GM19467 (cell line): ENCODE measurements around the gene SMYD3.
"Not testable (repeated sequence)": the region's sequence is repeated elsewhere in the genome, so short reads cannot be mapped to it uniquely, and the experiment has no call there.

Experiments used
- ATAC-seq: cut with Tn5 transposase; IDR thresholded peaks from one replicate; pipeline ENCODE4 v1.9.1; 2021; ENCODE audit warnings: mild to moderate bottlenecking, moderate library complexity; ENCODE audit not compliant: unreplicated experiment

Gene SMYD3

DNA sequence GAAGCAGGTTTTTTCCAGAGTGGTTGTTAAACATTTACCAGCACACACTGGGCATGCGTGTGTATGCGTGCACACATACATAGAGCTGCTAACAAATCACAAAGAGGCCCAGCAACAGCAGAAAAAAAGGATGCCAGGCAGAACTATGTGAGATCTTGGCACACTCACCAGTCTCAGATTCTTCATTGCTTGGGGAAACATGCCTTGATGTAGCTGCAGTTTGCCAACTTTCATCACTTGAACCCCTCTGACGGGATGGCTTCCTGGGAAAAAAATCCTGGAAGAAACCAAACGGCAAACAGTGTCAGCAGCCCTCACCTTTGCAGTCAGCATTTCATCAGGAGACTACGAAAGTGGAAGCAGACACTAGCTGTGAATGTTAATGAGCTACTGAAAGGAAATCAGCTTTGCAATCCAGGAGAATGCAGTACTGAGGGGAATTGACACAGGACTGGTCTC, 743.2 kb downstream of the SMYD3 start:
- no peak for ATAC-seq

DNA sequence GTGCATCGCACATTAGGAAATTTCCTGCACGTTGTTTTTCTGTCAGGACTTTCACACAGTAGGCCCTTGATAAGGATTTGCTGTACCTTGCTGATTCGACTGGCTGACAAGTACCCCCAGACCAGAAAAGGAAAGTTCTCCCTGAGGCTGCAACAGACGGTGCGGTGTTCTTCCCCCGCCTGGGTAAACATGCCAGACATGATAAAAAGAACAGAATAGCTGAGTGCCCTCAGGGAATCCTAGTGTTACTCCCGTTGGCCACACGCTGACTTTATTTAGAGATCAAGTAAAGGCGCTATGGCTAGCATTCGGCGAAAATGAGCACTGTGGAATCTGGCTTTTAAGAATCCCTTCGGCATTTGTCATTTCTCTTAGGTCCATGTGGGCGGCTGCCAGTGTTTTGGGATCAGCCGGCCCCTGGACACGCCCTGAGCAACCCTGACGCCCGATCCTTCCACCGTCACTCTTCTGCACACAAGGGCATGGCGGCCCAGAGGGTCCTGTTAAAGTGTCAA, 744.6 kb downstream of the SMYD3 start:
- ATAC-seq, result no peak

DNA sequence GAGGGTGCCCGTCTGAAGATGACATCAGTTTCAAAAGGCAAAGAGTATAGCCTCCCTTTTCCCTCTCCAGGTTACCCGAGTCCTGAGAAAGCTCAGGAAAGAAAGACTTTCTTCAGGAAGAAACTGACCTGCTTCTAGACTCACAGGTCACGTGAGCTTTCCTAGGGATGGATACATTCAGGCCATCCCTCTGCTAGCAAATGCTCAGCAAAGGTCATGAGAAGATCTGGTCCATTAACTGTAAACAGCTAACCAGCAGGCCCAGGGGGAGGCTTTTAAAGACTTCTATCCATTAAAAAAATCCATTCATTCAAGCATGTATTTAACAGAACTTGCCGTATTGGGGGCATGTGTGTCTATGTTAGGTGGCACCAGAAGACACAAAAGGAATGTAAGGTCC, 746.8 kb downstream of the SMYD3 start:
- ATAC-seq, result no peak

DNA sequence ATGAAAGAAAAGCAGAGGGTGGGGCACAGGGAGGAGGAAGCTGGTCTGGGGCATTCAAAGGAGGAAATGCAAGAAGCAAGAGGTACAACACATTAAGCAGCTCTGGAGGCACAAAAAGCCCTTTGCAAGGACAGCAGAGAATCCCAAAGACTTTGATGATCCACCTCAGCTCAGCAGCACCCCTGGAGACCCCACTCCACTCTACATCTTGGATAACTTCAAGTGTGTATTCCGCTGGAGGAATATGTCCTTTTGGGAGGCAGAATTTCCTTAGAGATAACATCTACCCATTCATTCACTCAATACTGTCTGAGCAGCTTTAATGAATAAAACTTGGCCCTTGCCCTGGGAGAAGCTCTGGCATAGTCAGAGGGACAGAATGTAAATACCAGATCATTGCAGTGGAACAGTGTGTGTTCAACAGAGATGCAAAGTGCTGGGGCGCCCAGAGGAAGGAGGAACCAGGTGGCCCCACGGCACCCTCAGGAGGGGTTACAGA, 752.6 kb downstream of the SMYD3 start:
- no peak for ATAC-seq

DNA sequence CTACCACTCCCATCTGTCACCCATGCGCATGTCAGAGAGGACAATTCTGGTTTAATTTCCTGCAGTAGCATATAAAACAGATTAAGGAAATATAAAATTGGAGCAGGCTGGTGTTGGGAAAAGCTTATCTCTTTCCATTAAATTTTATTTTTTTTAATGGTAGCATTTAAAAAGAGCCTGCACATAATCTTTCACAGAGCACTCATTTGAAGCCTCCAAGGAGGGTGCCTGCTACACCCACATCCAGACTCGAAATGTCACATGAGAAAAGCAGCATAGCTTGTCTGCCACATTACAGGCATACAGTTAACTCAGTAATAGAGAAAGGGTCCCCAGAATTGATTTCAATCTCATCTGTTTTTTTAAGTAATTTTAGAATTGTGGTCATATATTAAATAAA, 753.3 kb downstream of the SMYD3 start:
- no peak for ATAC-seq

DNA sequence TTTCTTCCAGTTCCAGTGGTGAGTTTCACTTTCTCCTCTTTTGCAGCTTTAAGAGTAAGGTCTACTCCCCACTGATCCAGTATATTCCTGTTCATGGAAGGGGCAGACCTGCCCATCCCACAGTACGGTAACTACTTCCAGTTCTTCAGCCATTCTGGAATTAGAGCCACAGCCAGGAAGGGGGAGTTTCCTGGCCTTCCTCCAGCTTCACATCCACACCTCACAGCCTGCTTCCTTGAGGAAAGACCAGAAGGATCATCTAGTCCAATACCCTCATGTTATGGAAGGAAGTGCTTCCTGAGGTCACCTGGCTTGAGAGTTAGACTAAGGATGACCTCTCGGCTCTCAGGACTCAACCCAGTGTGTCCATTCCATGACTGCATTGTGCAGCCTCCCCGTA, 754.5 kb downstream of the SMYD3 start:
- no peak for ATAC-seq

DNA sequence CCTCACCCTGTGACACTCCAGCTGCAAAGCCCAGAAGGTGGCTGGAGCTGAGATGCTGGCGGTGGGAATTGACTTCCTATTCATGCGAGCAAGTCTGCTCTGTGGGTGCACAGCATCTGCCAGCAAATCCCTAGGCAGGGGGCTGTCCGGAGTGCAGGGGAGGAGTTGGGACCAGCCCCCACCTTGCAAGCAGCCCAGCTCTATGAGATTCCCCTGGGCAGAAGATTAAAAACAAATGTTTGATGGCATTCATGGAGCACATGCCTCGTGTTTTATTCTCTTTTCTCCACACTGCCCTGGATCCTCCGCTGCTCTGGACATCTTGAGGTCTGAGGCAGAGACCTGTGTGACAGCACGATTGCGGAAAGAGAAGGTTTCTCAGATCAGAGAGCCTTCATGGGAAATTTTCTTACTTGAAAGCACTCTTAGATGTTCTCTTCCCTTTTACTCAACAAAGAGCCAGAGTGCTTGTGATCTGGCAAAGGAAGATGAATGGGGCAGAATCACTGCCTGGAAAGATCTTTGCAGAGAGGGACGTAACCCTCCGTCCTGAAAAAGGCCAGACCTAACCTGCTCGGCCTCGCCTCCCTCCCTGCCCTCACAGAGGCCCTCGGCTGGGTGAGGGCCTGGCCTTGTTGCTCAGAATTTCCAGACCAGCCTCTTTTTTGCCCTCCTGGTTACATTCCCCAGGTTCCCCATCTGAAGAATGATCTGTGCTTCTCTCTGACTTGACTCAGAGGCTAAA, 755.2 kb downstream of the SMYD3 start:
- ATAC-seq, result no peak

DNA sequence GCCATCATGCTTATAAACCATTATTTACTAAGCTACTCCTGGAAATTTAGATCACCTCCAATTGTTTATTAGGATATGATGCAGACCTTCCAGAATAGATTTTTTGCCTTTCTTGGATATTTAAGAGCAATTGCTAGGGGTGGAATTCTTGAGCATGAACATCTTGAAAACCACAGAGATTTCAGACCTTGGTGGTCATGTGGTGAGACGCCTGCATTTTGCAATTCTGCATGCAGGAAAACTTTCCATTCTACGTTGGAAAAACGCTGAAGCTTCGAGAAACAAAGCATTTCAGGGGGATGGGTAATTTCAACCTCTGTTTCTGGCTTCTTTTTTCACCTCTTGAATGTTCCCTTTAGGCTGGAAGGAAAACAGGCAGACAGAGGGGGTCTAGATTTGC, 756.0 kb downstream of the SMYD3 start:
- no peak for ATAC-seq

DNA sequence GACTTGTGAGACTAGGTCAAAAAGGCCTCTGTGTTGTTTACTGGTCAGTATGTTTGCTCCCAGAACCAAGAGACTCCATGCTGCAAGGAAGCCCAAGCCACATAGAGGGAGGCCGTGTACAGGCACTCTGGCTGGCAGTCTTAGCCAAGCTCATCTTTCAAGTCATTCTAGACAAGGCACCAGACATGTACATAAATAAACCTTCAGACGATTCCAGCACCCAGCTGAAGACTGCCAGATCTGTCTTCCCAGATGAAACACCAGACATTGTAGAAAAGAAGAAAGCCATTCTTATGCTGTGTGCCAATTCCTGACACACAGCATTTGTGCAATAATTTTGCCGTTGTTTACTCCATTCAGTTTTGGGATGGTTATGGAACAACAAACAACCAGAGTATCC, 756.8 kb downstream of the SMYD3 start:
- no peak for ATAC-seq

DNA sequence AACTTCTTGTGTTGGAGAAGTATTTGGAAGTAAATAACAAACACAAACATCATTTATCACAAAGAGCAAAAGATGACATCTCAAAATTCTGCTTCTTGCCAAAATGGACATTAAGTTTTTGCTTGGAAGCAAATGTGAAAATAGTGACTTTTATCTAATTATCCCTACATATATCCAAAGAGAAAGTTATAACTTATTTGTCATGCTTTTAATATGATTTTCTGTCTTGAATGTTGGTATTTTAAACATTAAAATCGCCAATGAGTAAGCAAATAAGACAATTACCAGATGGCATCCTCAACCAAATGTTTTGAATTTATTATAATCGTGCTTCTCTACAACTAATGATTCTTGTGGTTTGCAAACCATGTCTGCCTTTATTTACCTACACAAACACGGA, 758.0 kb downstream of the SMYD3 start:
- ATAC-seq, result no peak

DNA sequence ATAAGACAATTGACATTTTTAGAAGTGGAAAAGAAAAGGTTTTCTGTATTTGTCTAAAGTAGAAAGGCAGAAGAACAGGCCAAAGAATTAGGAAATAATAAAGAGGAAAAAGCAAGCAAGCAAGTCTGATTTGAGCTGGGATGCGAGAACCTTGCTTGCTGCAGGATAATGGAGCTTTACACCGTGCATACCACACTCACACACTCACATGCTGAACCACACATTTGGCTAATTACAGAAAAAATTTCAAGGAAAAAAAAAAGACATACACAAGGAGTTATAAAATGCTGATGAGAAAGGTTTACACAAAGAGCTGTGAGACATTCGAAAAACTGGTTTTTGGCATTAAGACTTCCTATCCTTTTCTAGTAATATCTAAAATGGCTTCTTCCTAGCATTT, 758.4 kb downstream of the SMYD3 start:
- no peak for ATAC-seq

DNA sequence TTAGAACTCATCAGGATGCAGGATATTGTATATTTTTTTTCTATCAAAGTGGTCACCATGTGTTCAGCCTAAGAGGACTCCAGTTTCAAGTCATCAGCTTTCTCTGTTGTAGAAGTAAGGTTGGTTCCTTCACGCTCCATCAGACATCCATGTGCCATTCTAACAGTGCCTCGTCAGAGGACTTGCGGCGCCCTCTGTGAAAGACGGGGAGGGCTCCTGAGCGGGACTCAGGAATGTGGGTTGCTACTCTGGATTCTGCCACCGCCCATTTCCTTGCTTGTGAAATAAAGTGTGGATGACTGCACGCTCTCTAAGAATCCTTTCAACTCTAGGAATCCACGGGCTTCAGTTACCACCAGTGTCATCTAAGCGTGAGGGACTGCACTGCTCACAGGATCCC, 758.8 kb downstream of the SMYD3 start:
- no peak for ATAC-seq

DNA sequence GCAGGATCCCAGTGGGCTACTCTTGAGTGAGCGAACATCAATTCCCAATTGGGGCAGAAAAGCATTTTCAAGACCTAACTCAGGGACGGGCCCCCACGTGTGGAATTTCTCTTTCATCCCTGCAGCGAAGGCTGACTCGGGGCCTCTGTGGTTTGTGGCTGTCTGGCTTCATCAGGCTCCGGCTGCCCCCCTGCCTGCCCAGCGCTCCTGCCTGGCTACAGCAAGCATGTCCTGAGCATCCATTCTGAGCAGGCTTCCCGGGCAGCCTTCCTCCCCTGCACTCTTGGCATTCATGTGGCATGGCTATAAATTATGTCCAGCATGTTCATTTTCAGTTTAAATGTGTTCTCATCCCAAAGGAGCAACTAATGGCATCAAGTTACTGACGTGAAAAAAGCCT, 764.2 kb downstream of the SMYD3 start:
- ATAC-seq, result no peak

DNA sequence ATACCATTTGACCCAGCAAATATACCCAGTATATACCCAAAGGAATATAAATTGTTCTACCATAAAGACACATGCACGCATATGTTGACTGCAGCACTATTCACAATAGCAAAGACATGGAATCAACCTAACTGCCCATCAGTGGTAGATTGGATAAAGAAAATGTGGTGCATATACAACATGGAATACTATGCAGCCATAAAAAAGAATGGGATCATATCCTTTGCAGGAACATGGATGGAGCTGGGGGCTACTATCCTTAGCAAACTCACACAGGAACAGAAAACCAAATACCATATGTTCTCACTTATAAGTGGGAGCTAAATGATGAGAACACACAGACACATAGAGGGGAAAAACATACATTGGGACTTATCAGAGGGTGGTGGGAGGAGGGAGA, 766.7 kb downstream of the SMYD3 start:
- not testable (repeated sequence) for ATAC-seq

DNA sequence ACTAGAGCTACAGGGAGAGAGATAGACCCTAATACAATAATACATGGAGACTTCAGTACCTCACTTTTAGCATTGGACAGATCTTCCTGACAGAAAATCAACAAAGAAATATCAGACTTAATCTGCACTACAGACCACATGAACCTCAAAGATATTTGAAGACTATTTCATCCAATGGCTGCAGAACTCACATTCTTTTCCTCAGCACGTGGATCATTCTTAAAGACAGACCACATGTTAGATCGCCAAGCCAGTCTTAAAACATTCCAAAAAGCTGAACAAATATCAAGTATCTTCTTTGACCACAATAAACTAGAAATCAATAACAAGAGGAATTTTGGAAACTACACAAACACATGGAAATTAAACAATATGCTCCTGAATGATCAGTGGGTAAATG, 776.3 kb downstream of the SMYD3 start:
- ATAC-seq, result no peak

DNA sequence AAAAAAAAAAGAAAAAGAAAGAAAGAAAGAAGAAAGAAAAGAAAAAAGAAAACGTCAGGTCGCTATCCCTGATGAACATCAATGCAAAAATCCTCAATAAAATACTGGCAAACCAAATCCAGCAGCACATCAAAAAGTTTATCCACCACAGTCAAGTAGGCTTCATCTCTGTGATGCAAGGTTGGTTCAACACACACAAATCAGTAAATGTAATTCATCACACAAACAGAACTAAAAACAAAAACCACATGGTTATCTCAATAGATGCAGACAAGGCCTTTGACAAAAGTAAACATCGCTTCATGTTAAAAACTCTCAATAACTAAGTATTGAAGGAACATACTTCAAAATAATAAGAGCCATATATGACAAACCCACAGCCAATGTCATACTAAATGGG, 779.0 kb downstream of the SMYD3 start:
- not testable (repeated sequence) for ATAC-seq

DNA sequence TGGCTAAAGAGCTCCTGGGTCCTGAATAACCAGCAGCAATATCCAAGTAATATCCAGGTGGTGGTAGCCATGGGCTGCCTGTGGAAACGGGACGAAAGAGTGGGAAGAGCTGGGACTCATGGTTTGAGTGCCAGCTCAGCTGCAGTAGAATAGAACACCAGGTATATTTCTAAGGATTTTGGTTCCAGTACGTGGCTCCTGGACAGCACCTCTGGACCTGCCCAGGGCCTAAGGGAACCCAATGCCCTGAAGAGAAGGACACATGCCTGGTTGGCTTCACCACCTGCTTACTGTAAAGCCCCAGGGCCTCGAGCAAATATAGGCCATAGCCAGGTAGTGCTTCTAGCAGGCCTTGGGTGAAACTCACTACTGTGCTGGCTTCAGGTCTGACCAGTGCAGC, 785.6 kb downstream of the SMYD3 start:
- no peak for ATAC-seq

DNA sequence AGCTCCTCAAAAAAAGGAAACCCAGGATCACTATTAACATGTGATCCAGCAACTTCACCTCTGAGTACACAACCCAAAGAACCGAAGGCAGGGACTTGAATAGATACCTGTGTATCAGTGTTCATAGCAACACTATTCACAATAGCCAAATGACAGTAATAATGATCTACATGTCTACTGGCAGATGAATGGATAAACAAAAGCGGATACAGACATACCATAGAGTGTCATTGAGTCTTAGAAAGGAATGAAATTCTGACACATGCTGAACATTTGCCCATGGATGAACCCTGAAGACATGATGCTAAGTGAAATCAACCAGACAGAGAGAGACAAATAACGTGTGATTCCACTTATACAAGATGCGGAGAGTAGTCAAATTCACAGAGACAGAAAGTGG, 788.1 kb downstream of the SMYD3 start:
- no peak for ATAC-seq

DNA sequence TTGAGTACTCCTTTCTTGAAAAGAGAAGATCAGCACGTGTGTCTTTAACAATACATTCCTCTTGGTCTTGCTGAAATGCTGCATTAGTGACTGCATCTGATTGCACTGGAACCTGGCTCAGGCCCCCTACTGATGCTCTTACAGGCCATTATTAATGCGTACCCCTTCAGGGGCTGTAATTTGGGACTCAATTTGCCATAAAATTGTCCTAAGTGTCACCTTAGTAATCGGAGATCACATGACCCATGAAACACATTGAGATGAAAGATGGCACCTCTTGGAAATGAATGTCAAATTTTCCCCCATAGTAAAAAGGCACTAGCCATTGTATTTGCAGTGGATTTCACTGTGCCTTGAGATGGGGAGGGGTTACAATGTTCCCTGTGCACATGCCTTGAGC, 789.0 kb downstream of the SMYD3 start:
- ATAC-seq, result no peak

DNA sequence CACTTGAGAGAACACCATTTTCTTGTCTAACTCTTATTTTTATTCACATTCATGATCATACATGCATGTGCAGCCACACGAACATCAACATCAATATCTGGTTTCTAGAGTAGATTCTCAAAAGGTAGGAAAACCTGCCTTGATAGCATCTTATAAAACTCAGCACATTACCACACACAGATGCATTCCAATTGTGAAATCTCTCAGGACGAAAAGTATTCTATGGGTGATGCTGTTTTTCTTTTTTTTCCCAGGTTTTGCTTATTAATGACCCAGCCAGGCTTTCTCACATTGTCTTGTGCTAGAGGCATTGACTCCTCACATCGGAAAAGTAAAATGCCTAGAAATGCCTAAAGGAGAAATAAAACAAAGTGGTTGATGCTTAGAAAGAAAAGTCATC, 789.5 kb downstream of the SMYD3 start:
- ATAC-seq, result no peak

DNA sequence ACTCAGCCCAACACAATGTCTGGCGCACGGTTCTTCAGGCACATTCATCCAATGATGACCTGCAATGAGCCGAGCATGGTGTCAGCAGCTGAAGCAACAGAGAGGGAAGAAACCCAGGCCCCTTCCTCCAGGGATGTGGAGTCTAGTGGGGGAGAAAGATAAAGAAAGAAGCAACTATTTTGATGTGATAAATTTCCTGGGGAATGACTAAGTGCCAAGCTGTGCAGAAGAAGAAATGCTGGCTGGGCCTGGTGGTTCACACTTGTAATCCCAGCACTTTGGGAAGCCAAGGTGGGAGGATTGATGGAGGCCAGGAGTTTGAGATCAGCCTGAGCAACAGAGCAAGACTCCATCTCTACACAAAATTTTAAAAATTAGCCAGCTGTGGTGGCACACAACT, 790.5 kb downstream of the SMYD3 start:
- no peak for ATAC-seq

DNA sequence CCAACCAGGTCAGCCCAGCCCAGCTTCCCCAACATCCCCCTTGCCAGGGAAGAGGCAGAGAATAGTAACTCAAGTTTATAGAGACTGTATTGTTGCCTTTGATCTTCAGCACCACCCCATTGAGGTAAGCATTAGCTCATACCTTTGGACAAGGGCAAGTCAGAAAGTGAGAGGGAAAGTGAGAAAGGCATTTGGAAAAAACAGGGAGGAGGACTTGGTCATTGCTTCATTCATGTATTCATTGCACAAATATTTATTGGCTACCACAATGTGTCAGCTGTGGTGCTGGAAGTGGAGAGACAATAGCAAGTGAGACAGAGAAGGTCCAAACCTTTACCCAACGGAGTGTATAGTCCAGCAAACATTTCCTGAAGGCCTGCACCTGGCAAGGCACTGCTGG, 791.1 kb downstream of the SMYD3 start:
- no peak for ATAC-seq

DNA sequence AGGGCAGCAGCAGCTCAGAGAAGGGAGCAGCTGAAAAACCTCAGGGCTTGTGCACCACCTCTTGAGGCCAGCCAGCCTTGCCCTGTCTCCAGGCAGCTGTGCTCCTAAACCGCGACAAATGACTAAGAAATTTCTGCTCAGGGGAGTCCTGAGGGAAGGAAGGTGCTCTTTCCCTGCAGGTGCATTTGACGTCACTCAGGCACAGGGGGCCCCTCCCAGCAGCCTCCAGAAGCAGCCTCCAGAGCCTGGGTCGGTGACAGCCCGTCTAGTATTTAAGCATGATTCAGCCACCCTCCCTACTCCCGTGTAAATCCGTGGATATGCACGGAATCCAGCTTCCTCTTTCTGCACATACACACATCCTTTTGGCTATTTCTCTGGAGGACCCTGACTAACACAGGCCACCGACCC, 791.8 kb downstream of the SMYD3 start:
- ATAC-seq, result no peak
